ENCODE measurements around the gene C11orf54. TPM values are rescaled to one million over a fixed set of nuclear protein-coding genes. Genes with fewer than 3 reads are reported as not detected.
A peak's percentile ranks its signal among the peaks of the same experiment; 100 is the strongest.

The C11orf54 gene
- total RNA-seq: 23.5 and 25.2 TPM in 2 replicates
- long read RNA-seq, full-length matches to known transcripts: 129 of 174 reads
- long read RNA-seq, partial matches to known transcripts: 18 of 174 reads
- long read RNA-seq, other reads (novel, unspliced or antisense): 27 of 174 reads

DNA sequence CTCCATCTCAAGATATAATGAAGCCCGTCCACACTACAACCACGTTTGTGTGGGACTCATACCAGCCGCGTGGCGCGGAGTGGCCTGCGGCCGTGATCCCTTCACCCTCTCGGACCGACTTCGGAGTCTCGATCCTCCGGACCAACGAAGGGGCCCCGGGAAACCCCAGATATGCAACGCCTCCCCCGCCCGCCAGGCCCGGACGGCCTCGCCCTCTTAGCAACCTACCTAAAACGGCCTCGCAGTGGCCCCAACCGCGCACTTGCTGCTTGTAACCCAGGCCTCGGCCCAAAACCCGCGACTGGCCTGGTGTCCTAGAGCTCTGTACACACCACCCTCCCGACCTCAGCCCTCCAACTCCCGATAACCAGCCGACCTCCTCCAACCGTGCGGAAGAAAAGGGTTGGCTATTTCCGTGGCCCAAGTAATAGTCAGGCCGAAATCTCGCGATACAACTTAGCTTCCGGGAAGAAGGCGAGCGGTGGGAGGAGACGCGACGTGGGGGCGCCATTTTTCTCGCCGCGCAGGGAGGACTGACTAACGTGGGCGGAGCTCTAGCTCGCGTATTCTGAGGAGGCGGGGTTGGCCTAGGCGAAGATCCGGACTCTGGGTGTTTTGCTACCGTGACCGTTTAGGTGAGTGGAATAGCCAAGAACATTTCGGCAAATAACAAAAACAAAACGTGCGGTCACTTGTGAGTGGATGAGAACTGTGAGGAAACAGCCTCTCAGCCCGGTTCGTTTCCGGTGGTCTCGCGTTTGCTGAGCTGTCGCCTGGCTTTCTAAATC lies at the start of gene C11orf54, which contains the start of gene TAF1D:
C11orf54 (plus strand) TSS at position 579 of the 788 bp plus-strand sequence. CDS start 5,722 bp downstream, outside the sequence.
TAF1D (minus strand) TSS at position 402 of the 788 bp plus-strand sequence. CDS start 2,191 bp downstream, outside the sequence.
- DNase-seq (ENCODE audit: extremely low spot score, unreplicated experiment): peak; percentile 98
- TF ChIP-seq, protein P1, sequence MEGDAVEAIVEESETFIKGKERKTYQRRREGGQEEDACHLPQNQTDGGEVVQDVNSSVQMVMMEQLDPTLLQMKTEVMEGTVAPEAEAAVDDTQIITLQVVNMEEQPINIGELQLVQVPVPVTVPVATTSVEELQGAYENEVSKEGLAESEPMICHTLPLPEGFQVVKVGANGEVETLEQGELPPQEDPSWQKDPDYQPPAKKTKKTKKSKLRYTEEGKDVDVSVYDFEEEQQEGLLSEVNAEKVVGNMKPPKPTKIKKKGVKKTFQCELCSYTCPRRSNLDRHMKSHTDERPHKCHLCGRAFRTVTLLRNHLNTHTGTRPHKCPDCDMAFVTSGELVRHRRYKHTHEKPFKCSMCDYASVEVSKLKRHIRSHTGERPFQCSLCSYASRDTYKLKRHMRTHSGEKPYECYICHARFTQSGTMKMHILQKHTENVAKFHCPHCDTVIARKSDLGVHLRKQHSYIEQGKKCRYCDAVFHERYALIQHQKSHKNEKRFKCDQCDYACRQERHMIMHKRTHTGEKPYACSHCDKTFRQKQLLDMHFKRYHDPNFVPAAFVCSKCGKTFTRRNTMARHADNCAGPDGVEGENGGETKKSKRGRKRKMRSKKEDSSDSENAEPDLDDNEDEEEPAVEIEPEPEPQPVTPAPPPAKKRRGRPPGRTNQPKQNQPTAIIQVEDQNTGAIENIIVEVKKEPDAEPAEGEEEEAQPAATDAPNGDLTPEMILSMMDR (IDR thresholded peaks at IDR 0.05): no peak
- Mint-ChIP-seq H3K27me3 (ENCODE audit: unreplicated experiment) (no peaks in the 10 kb centered on the region), H3K27ac (ENCODE audit: unreplicated experiment) (peak within 1 kb of the TSS; percentile 99), H3K4me3 (ENCODE audit: unreplicated experiment) (peak within 1 kb of the TSS; percentile 99), H3K36me3 (ENCODE audit: unreplicated experiment) (peaks cover 31% of the 10 kb centered on the region), H3K9me3 (ENCODE audit: unreplicated experiment) (no peaks in the 10 kb centered on the region), H3K4me1 (ENCODE audit: unreplicated experiment) (peaks cover 50% of the 10 kb centered on the region)

DNA sequence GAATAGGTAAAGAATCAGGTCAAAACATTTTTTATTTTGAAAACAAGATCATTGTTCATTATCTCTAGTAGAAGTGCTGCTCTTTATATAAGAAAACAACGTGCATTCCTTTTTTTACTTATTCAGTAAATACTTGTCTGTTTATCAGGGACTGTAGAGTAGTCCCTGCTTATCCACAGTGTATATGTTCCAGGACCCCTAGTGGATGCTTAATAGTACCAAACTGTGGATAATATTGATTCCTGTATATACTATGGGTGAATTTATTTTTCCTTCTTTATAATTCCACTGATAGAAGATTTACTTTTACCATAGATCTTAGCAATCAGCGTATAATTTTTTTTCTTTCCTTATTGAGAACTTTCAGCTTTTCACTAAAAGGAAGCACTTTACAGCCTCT lies 47.4 kb upstream of the C11orf54 start:
- DNase-seq (ENCODE audit: extremely low spot score, unreplicated experiment): no peak
- H3K9me3 Mint-ChIP-seq (ENCODE audit: unreplicated experiment): no peaks in the 10 kb centered on the region
- H3K27ac Mint-ChIP-seq (ENCODE audit: unreplicated experiment): no peak overlapping the region
- H3K4me3 Mint-ChIP-seq (ENCODE audit: unreplicated experiment): no peak overlapping the region
- no peaks in the 10 kb centered on the region for H3K4me1 Mint-ChIP-seq (ENCODE audit: unreplicated experiment)
- H3K27me3 Mint-ChIP-seq (ENCODE audit: unreplicated experiment): no peaks in the 10 kb centered on the region
- H3K36me3 Mint-ChIP-seq (ENCODE audit: unreplicated experiment): peaks cover 51% of the 10 kb centered on the region
- TF ChIP-seq, protein P1 (IDR thresholded peaks at IDR 0.05): no peak

DNA sequence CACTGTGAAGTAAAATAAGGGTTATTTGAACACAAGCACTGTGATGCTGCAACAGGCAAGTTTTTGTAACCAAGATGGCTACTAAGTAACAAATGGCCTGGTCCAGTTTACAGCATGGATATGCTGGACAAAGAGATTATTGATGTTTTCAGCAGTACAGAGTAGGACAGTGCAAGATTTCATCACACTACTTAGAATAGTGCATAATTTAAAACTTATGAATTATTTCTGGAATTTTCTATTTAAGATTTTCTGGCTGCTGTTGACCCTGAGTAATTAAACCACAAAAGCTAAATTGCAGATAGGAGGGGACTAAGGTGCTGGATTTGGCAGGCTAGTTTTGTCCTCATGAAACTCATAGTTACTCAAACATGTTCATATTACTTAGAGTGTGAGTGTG lies 46.9 kb upstream of the C11orf54 start:
- H3K36me3 Mint-ChIP-seq (ENCODE audit: unreplicated experiment): peaks cover 51% of the 10 kb centered on the region
- no peak for DNase-seq (ENCODE audit: extremely low spot score, unreplicated experiment)
- H3K4me3 Mint-ChIP-seq (ENCODE audit: unreplicated experiment): no peak overlapping the region
- H3K27me3 Mint-ChIP-seq (ENCODE audit: unreplicated experiment): no peaks in the 10 kb centered on the region
- TF ChIP-seq, protein P1 (IDR thresholded peaks at IDR 0.05): no peak
- no peak overlapping the region for H3K27ac Mint-ChIP-seq (ENCODE audit: unreplicated experiment)
- no peaks in the 10 kb centered on the region for H3K4me1 Mint-ChIP-seq (ENCODE audit: unreplicated experiment)
- no peaks in the 10 kb centered on the region for H3K9me3 Mint-ChIP-seq (ENCODE audit: unreplicated experiment)

DNA sequence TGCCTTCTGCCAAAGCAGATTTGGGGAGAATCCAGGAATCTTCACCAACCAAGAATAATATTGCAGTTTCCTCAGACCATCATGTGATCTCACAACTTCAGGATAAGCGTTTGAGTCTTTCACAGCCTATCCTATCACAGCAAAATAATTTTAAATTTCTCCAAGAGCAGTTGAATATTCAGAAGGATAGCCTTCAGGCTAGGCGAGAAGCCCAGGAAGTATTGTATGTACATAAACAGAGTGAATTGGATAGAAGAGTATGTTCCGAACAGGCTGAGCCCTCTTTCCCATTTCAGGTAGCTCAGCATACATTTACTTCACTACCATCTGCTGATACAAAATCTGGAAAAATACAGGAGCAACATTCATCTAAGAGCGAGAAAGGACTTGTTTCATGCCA lies 43.9 kb upstream of the C11orf54 start:
- Mint-ChIP-seq H3K27ac (ENCODE audit: unreplicated experiment) (no peak overlapping the region), H3K9me3 (ENCODE audit: unreplicated experiment) (no peaks in the 10 kb centered on the region), H3K4me1 (ENCODE audit: unreplicated experiment) (no peaks in the 10 kb centered on the region), H3K27me3 (ENCODE audit: unreplicated experiment) (no peaks in the 10 kb centered on the region), H3K4me3 (ENCODE audit: unreplicated experiment) (no peak overlapping the region), H3K36me3 (ENCODE audit: unreplicated experiment) (peaks cover 51% of the 10 kb centered on the region)
- TF ChIP-seq, protein P1 (IDR thresholded peaks at IDR 0.05): no peak
- DNase-seq (ENCODE audit: extremely low spot score, unreplicated experiment): no peak

DNA sequence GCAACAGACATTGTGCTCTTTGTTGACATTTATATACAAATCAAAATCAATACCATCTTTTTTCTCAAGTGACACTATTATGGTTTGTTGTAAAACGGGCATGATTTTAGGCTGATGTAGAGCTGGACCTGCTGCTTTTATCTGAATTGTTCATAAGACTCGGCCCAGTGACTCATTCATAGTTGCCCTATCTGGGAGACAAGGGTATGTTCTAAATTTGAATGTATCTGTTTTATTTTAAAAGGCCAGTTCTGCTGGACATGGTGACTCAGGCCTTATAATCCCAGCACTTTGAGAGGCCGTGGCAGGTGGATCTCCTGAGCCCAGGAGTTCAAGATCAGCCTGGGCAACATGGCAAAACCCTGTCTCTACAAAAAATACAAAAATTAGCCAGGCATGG lies 40.6 kb upstream of the C11orf54 start:
- Mint-ChIP-seq H3K4me1 (ENCODE audit: unreplicated experiment) (no peaks in the 10 kb centered on the region), H3K27ac (ENCODE audit: unreplicated experiment) (no peak overlapping the region)
- no peak for DNase-seq (ENCODE audit: extremely low spot score, unreplicated experiment)

More for the DNA sequence above, 40.6 kb upstream of the C11orf54 start:
- TF ChIP-seq, protein P1 (IDR thresholded peaks at IDR 0.05): no peak
- no peaks in the 10 kb centered on the region for H3K9me3 Mint-ChIP-seq (ENCODE audit: unreplicated experiment)
- no peak overlapping the region for H3K4me3 Mint-ChIP-seq (ENCODE audit: unreplicated experiment)
- H3K27me3 Mint-ChIP-seq (ENCODE audit: unreplicated experiment): no peaks in the 10 kb centered on the region
- peaks cover 67% of the 10 kb centered on the region for H3K36me3 Mint-ChIP-seq (ENCODE audit: unreplicated experiment)
